Activated effector memory CD4-positive, alpha-beta T cell treated with anti-CD3 and anti-CD28 coated beads, Interleukin-2, amount 50 U/mL, for 16 hours (primary cell): Measurements from ENCODE around the gene MCM7.

Experiments
- DNase-seq: peaks from one replicate; pipeline ENCODE4 v3.0.0-alpha.2; 2020

MCM7 gene

DNA sequence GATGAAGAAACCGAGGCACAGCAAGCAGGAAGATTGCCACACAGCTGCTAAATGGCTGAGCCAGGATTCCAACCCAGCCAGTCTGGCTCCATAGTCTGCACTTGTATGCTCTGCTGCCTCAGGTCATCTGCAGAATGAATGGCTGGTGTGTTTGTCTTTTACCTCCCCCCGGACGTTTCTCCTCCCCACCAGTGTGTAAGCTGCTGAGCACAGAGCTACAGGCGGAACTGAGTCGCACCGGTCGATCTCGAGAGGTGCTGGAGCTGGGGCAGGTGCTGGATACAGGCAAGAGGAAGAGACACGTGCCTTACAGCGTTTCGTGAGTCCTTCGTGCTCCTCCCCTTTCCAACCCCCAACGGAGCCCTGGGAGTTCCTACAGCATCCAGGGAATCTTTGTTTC is 20.9 kb upstream of the MCM7 start:
- DNase-seq = no peak

GRCh38 chr7:100120733-100121036 is 19.5 kb upstream of the MCM7 start:
- no peak for DNase-seq

DNA sequence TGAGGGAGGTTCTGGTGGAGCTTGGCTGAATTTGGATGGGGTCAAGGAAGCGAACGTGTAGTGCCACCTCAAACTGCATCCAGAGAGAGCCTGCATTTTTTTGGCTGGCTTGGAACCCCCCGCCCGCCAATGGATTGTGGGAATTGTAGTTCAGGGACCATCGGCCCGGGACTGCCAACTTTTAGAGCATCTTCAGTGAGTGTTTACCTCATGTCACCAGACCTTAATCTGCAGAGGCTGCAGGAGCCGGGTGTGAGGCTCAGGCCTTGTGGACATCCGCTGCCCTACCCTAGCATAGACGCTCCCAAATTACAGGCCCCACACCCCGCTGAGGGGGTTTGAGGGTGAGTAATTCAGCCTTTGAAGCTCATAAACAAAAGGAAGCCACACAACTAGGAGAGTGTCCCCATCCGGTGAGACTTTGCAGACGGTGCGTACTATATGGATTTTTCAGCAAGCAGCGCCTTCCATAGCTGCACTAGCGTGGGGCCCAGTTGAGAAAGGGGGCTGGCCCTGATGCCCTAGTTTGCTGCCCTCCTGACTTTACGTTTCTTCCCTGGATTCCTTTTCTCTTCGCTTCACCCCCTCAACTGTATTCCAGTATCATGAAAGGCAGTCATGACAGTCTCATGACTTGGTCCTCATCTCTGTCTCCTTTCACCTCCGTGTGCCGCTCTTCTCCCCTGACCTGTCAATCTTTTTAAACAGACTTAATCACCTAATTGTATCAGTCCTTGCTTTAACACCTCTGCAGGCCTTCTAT is 19.0 kb upstream of the MCM7 start:
- peak; percentile 90 for DNase-seq

DNA sequence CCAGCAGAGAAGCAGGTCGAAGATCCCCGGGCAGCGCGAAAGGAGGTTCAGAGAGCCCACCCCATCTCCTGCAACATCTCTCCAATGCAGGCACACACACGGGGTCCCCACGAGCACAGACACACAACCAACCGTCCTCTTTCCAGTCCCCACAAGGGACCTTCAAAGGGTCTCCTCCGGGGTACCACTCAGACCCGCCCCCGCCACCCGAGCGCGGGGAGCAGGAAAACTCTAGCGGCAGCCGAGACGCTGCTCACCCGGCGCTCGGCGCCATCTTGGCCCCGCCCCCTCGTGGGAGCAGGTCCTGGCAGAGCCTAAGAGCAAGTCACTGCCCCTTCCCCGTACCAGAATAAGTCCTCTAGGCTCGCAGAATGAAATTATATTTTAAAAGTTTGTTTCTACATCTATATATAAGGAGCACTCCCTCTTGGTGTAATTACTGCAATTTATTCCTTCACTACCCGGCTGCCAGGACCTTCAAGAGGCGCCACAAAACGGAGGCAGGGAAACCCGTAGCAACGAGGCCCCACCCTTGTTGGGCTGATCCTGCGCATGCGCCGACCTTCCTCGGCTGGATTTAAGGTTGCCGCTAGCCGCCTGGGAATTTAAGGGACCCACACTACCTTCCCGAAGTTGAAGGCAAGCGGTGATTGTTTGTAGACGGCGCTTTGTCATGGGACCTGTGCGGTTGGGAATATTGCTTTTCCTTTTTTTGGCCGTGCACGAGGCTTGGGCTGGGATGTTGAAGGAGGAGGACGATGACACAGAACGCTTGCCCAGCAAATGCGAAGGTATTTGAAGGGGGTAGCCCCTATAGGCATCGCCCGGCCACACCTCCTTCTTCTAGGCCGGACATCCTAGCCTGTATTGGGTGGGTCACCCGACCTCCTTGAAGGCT is 18.1 kb upstream of the MCM7 start, which contains the start of the genes CNPY4 and TAF6:
Gene CNPY4, plus strand, starts transcription at position 563 of the 898 bp plus-strand sequence. Its CDS starts 111 bp downstream, at position 674.
Gene TAF6, minus strand, starts transcription at position 287 of the 898 bp plus-strand sequence. CDS start 5,149 bp downstream, outside the sequence.
- peak; percentile 98 for DNase-seq

- DNase-seq = no peak
Observed at GRCh38 chr7:100118388-100119071, 17.3 kb upstream of the MCM7 start.

DNA sequence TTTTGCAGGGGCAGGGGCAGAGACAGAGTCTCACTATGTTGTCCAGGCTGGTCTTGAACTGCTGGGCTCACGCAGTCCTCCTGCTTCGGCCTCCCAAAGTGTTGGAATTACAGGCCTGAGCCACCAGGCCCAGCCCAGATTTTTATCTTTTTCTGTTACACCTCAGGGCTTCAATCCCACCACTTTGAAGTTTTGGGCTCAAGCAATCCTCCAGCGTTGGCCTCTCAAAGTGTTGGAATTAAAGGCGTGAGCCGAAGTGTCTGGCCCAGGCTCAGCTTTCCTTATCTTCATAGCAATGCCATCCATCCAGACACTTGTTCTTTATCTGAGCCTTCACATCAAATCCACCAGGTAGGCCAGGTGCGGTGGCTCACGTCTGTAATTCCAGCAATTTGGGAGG is 13.8 kb upstream of the MCM7 start:
- no peak for DNase-seq

DNA sequence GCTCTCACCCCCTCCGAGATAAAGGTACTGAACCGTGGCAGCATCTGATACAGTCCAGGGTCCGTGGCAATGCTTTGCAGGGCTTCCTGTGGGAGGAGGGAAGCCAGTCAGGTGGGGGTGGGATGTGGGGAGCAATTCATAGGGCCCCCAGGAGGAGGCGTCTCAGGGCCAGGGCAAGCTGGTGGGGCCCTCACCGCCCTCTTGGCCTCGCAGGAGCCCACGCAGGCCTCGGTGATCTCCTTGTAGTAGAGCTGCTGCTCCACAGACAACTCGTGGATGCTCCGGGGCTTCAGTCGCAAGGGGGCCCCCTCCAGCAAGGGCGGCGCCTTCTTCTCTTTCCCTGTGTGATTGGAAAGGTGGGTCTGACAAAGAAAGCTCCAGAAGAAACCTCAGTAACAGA is 10.7 kb upstream of the MCM7 start:
- DNase-seq = no peak

GRCh38 chr7:100111156-100111555 is 10.0 kb upstream of the MCM7 start:
- no peak for DNase-seq

DNA sequence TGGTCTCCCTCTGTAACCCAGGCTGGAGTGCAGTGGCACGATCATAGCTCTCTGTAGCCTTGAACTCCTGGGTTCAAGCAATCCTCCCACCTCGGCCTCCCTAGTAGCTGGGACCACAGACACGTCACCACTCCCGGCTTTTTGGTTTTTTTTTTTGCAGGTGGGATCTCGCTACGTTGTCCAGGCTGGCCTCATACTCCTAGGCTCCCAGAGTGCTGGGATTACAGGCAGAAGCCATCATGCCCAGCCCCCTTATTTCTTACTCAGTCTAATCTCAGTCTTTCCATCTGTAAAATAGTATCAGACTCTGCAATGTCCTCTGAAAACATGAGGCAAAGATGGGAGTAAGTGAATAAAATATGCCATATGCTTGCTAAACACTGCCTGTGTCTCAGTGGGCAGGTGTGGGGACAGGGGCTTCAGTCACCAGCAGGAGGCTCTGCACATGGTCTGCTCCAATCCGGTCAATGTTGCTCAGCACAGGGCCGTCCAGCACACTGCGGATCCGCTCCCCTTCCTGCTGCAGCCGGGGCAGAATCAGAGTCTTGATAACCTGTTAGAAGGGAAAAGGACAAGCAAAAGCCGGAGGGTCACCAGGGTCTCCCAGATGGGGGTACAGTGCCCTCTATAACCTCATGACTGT is 8.4 kb upstream of the MCM7 start:
- DNase-seq = no peak

GRCh38 chr7:100107890-100108289 is 6.7 kb upstream of the MCM7 start:
- no peak for DNase-seq

- no peak for DNase-seq
Observed at GRCh38 chr7:100107125-100107737, 6.0 kb upstream of the MCM7 start.

GRCh38 chr7:100106633-100107032 is 5.4 kb upstream of the MCM7 start:
- DNase-seq = no peak

DNA sequence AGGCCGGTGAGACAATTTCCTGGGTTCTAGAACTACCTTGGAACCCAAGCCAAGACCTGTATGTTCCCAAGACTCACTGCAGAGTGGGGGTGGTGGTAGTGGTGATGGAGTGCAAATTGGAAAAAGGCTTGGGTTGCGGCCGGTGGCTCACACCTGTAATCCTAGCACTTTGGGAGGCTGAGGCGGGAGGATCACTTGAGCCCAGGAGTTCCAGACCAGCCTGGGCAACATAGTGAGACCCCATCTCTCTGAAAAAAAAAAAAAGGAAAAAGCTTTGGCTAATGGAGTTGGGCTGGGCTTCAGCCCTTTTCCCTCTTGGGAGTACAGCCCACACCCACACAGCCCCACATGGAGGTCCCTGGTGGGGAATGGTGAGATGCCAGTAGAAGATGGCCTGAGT is 4.3 kb upstream of the MCM7 start:
- DNase-seq = no peak

DNA sequence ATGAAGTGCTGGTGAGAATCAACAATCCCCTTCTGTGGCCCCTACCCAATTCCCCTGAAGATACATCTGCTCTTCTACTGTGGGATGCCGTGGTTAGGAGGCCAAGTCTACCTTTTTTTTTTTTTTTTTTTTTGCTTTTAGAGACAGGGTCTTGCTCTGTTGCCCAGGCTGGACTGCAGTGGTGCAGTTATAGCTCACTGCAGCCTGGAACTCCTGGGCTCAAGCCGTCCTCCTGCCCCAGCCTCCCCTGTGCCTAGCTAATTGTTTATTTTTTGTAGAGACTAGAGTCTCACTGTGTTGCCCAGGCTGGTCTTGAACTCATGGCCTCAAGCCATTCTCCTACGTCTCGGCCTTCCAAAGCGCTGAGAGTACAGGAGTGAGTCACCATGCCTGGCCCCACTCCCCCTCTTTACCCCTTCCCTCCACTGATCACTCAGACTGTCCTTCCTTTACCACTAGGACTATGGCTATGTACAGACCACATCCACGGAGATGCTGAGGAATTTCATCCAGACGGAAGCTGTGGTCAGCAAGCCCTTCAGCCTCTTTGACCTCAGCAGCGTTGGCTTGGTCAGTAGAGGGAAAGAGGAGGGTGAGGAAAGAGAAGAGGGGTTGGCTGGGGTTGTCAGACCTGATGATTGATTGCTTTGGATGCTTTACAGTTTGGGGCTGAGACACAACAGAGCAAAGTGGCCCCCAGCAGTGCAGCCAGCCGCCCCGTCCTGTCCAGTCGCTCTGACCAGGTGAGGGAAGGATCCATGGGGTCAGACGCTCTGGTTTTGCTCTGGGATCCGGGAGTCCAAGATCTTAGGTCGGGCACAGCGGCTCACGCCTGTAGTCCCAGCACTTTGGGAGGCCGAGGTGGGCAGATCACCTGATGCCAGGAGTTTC is 2.0 kb upstream of the MCM7 start:
- DNase-seq = no peak

DNA sequence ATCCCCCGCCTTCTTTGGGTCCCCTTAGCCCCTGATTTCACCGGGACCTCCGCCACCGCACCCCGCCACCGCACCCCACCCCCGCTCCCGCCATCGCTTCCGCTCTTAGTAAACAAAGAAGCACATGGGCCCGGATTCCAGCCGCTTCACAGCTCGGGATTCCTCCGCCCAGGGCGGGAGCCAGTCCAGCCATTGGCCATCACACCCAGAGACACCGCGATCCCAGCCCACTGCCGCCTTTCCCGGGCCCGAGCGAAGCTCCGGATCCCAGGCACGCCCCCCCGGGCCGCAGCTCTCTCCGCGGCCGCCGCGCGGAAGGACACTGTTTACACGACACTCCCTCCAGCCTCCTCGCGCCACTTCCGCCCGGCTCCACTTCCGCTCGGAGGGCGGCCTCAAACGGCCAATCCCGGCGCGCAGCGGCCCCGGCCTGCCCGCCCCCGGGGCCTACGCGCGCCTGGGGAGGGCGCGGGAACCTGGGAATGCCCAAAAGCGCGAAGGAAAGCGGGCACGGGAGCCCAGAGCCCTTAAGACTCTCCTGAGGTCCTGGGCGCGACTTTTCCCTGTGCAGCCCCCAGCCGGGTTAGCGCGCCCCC is 679 bp downstream of the MCM7 start:
- DNase-seq = peak; percentile 95

DNA sequence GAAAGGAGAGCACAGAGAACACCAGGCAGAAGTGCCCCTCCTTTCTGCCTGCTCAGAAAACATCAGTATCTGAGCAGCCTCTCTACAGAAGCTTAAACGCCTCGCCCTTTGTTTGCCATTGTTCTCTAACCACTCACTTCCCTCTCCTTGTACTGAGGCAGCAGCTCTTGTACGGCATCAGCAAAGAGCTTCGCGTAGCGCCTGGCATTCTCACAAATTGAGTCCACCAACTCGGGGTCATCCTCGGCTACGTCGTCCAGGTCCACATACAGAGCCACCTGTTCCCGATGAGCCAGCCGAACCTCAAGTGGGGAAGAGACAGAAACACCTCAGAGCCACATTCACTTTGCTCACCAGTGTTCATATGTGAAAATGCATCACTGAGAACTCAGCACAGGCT is 1.7 kb downstream of the MCM7 start:
- DNase-seq = no peak

- DNase-seq = no peak
Observed at GRCh38 chr7:100098913-100099312, 2.3 kb downstream of the MCM7 start.

DNA sequence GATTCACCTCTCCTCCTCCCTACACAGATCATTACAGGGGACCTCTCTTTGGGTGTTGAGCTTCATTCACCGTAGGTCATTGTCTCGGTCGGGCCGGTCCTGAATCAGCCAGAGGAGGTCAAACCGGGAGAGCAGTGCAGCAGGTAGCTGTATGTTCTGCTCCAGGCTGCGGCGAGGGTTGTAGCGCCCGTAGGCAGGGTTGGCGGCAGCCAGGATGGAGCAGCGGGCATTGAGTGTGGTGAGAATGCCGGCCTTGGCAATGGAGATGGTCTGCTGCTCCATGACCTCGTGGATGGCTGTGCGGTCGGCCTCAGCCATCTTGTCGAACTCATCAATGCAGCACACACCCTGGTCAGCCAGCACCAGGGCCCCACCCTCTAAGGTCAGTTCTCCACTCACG is 5.5 kb downstream of the MCM7 start:
- no peak for DNase-seq

DNA sequence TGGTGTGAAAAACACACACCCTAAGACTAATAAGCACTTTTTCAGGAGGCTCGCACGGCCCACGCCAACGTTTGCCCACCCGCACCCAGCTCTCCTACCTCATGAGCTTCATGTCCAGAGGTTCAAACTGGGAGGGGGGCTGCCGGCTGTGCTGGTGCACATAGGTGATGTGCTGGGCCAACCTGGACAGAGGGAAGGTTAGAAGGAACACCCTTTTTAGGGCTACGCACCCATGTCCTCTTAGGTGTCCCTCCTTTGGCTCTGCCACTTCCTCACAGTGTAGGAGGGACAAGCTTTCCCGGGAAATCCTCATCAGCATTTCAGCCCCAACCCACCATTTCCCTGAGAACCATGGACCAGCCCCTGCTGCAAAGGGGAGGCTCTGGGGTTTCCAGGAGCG is 5.9 kb downstream of the MCM7 start:
- no peak for DNase-seq

DNA sequence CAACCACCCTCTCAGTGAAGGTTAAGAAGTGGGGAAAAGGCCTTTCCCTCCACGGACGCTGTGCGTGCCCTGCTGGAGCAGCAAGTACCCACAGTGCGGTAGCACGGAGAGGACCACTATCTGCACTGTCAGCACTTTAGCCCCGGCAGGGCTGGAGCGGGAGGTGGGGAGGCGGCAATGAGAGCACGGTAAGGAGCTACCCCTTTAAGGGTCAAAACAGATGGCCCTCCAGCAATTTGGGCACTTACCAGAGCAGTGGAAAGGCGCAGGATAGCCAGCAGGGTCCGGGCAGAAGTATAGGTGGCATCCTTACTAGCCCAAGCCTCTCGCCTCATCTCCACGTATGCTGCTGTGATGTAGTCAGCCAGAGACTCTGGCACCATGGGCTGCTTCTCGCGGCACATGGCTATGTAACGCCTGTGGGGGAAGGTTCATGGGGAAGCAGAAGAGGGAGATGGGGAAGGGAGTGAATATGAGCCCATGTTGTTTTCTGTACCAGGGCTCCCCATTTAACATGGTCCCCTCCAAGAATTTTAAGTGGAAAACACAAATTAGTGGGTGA is 7.2 kb downstream of the MCM7 start:
- DNase-seq = no peak

DNA sequence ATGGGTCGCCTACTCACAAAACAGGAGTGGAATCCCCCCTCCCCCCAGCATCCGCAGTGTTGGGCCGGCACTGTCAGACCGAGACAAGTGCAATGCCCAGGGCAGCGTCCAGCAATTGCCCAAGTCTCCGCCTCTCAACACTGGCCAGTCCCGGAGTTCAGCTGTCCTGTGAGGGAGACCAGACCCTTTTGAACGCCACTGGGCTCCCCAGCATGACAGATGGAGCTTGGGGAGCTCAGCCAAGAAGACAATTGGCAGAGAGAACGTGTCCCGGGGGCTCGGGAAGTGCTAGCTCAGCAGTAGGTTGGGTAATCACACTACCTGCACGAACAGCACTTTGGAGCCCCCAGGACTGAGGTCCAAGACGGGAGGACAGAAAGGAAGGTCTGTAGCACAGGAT is 7.7 kb downstream of the MCM7 start:
- no peak for DNase-seq
